Measurements from ENCODE around the gene EML4.

GRCh38 chr2:42325609-42326008, 156.5 kb downstream of the EML4 start:
- no peak for TF ChIP-seq NFYB (IDR thresholded peaks at IDR 0.05; ENCODE audit: insufficient read depth, low read depth, low read length)
- TF ChIP-seq ASH2L (IDR thresholded peaks at IDR 0.05; ENCODE audit: borderline replicate concordance, low read depth) = no peak
- no peak for TF ChIP-seq CTCF (IDR thresholded peaks at IDR 0.05 in 2 of 3, conservative IDR thresholded peaks at IDR 0.05 in 1 of 3; ENCODE audit: control insufficient read depth in 2 of 3, extremely low read depth in 1 of 3, insufficient read depth in 1 of 3, low read depth in 3 of 3, low read length in 3 of 3)
- TF ChIP-seq ELK1 (IDR thresholded peaks at IDR 0.05; ENCODE audit: low read depth, low read length) = no peak
- no peak for TF ChIP-seq POLR2A (IDR thresholded peaks at IDR 0.05; ENCODE audit: low read depth, low read length)
- no peak for TF ChIP-seq EZH2 (IDR thresholded peaks at IDR 0.05; ENCODE audit: borderline replicate concordance, control insufficient read depth, low read depth, low read length)
- TF ChIP-seq KAT2A (conservative IDR thresholded peaks at IDR 0.05; ENCODE audit: control insufficient read depth, low read depth, low read length) = no peak
- TF ChIP-seq GATAD2B (conservative IDR thresholded peaks at IDR 0.05; ENCODE audit: low read depth) = no peak
- TF ChIP-seq PML (IDR thresholded peaks at IDR 0.05; ENCODE audit: low read length) = no peak
- TF ChIP-seq MTA3 (IDR thresholded peaks at IDR 0.05; ENCODE audit: borderline replicate concordance, low read length) = no peak
- no peak for TF ChIP-seq MAX (IDR thresholded peaks at IDR 0.05; ENCODE audit: low read depth, low read length)
- no peak for TF ChIP-seq CHD2 (IDR thresholded peaks at IDR 0.05; ENCODE audit: borderline replicate concordance, low read depth, low read length)
- no peak for TF ChIP-seq EED (IDR thresholded peaks at IDR 0.05; ENCODE audit: low read depth)
